CD4-positive, alpha-beta T cell (primary cell): ENCODE results near the gene TBX4. TPM values are rescaled to one million over a fixed set of nuclear protein-coding genes. Genes with fewer than 3 reads are reported as not detected.

ENCODE experiments used
- ATAC-seq: fragments of 200-7000 bp; cut with Tn5 transposase; one replicate; pipeline ENCODE4 v1.10.0; 2022; ENCODE audit warnings: mild to moderate bottlenecking; ENCODE audit not compliant: poor library complexity
- CTCF ChIA-PET: fragments of 350-600 bp; sonication (Branson Sonifier 250); formaldehyde crosslinking; loops from one replicate; lab custom pipeline; 2021; ENCODE audit warnings: antibody characterized with exemption, inconsistent platforms; lab: Charles Lee
- POLR2A ChIA-PET: fragments of 350-600 bp; sonication (Branson Sonifier 250); formaldehyde crosslinking; loops from one replicate; lab custom pipeline; 2021; ENCODE audit warnings: antibody characterized with exemption, inconsistent platforms; lab: Charles Lee
- DNase-seq, 14 experiments: peaks; one replicate each; pipeline ENCODE4 v3.0.0-alpha.2; 2013 to 2020; ENCODE audit warnings: mixed read lengths in 2 of 14
- H3K27ac ChIP-seq, 2 donors: one replicate each; pipeline versions ENCODE4 v1.5.1 to v1.7.0; 2013; ENCODE audit warnings: low read length in 2 of 2, low read depth in 1 of 2, mild to moderate bottlenecking in 1 of 2
- H3K27me3 ChIP-seq, 2 experiments: 1 replicate in 1 of 2; 2 replicates in 1 of 2; pipeline versions ENCODE4 v1.6.1 to v1.7.0; 2013; ENCODE audit warnings: low read length in 2 of 2, control low read depth in 1 of 2, mild to moderate bottlenecking in 1 of 2, moderate library complexity in 1 of 2; ENCODE audit not compliant: insufficient read depth in 2 of 2, control insufficient read depth in 1 of 2
- H3K36me3 ChIP-seq: one replicate; pipeline ENCODE4 v1.6.1; 2013; ENCODE audit warnings: low read length, control low read depth; ENCODE audit not compliant: insufficient read depth
- H3K4me1 ChIP-seq: one replicate; pipeline ENCODE4 v1.6.1; 2013; ENCODE audit warnings: low read length, control low read depth; ENCODE audit not compliant: insufficient read depth
- H3K4me3 ChIP-seq: one replicate; pipeline ENCODE4 v1.5.1; 2013; ENCODE audit warnings: mild to moderate bottlenecking, low read length, moderate library complexity
- H3K9me3 ChIP-seq, 2 experiments: 1 replicate in 1 of 2; 2 replicates in 1 of 2; pipeline versions ENCODE4 v1.6.1 to v1.7.0; 2013; ENCODE audit warnings: low read length in 2 of 2, mild to moderate bottlenecking in 2 of 2, control low read depth in 1 of 2, moderate library complexity in 1 of 2; ENCODE audit not compliant: control insufficient read depth in 1 of 2, insufficient read depth in 1 of 2
- H3K27ac Mint-ChIP-seq: one replicate; pipeline ENCODE4 v1.8.0; 2020; ENCODE audit warnings: mixed read lengths
- H3K27me3 Mint-ChIP-seq: one replicate; pipeline ENCODE4 v1.8.0; 2021; ENCODE audit warnings: mixed read lengths
- H3K36me3 Mint-ChIP-seq: one replicate; pipeline ENCODE4 v1.8.0; 2021; ENCODE audit warnings: low read depth, mixed read lengths
- H3K4me1 Mint-ChIP-seq: one replicate; pipeline ENCODE4 v1.8.0; 2021; ENCODE audit warnings: low read depth, mixed read lengths
- H3K4me3 Mint-ChIP-seq: one replicate; pipeline ENCODE4 v1.8.0; 2020; ENCODE audit warnings: mild to moderate bottlenecking, mixed read lengths
- H3K9me3 Mint-ChIP-seq: one replicate; pipeline ENCODE4 v1.8.0; 2020; ENCODE audit warnings: mixed read lengths
- intact Hi-C, 2 experiments: fragments of 100-400 bp; cut with DNase I in 1 of 2; cut with micrococcal nuclease in 1 of 2; formaldehyde crosslinking; loops; one replicate each; pipeline versions ENCODE4 v1.15.1 to v1.9.0; 2023 to 2025; cut with DNase I, micrococcal nuclease
- total RNA-seq, 174 experiments: library from RNA in 2 of 174; stranded (reverse) in 2 of 174; gene quantifications; one replicate each; pipeline ENCODE4 v1.2.3 and lab custom pipeline; 2021 to 2026
- TF ChIP-seq, protein P1 (sequence below): fragments of 200-600 bp; IDR thresholded peaks from one replicate; pipeline ENCODE4 v1.8.0; 2022; ENCODE audit warnings: antibody characterized with exemption, mild to moderate bottlenecking

Gene TBX4
- total RNA-seq, 2 experiments from 2014 or later, result not detected

DNA sequence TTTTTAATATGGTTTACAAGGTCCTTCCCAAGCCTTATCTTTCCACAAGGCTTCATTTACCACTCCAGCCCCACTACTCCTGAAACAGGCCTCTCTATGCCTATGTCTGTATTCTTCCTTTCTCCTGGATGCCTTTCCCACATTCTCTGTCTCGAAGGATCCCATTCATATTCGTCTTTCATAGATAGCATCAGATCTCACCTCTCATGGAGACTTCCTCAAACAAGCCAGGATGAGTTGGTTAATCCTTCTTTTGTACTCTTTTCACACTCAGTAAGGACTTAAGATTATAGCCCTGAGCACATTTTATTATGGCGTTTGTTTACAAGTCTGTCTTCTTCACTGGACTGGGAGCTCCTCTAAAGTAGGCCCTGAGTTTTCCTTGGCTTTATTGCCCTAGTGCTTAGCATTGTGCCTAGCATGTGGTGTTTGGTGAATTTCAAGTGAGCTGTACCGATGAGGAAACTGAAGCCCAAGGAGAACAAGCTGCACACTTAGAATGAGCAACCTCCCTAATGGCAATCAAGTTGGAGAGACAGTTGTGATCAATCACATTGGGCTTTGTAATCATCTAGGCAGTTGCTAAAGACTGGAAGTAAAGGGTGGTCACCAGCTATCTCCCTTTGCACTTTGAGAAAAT is 10.0 kb upstream of the TBX4 start:
- TF ChIP-seq, protein P1, sequence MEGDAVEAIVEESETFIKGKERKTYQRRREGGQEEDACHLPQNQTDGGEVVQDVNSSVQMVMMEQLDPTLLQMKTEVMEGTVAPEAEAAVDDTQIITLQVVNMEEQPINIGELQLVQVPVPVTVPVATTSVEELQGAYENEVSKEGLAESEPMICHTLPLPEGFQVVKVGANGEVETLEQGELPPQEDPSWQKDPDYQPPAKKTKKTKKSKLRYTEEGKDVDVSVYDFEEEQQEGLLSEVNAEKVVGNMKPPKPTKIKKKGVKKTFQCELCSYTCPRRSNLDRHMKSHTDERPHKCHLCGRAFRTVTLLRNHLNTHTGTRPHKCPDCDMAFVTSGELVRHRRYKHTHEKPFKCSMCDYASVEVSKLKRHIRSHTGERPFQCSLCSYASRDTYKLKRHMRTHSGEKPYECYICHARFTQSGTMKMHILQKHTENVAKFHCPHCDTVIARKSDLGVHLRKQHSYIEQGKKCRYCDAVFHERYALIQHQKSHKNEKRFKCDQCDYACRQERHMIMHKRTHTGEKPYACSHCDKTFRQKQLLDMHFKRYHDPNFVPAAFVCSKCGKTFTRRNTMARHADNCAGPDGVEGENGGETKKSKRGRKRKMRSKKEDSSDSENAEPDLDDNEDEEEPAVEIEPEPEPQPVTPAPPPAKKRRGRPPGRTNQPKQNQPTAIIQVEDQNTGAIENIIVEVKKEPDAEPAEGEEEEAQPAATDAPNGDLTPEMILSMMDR, result no peak
- ChIA-PET POLR2A (no interaction called here), CTCF (no interaction called here)
- Mint-ChIP-seq H3K27ac (no peak overlapping the region), H3K9me3 (peaks cover 11% of the 10 kb centered on the region), H3K4me1 (no peaks in the 10 kb centered on the region), H3K36me3 (peaks cover 4% of the 10 kb centered on the region), H3K27me3 (peaks cover 84% of the 10 kb centered on the region), H3K4me3 (no peak overlapping the region)
- Histone ChIP-seq H3K4me3 (no peak overlapping the region), H3K4me1 (no peaks in the 10 kb centered on the region), H3K36me3 (no peaks in the 10 kb centered on the region), H3K27ac (no peak overlapping the region), H3K27me3 (peaks cover 31 to 46% of the 10 kb centered on the region in 2 experiments), H3K9me3 (peaks cover 5 to 11% of the 10 kb centered on the region in 2 experiments)
- DNase-seq (no peak), ATAC-seq (no peak)
- intact Hi-C loops, result no loop called here

DNA sequence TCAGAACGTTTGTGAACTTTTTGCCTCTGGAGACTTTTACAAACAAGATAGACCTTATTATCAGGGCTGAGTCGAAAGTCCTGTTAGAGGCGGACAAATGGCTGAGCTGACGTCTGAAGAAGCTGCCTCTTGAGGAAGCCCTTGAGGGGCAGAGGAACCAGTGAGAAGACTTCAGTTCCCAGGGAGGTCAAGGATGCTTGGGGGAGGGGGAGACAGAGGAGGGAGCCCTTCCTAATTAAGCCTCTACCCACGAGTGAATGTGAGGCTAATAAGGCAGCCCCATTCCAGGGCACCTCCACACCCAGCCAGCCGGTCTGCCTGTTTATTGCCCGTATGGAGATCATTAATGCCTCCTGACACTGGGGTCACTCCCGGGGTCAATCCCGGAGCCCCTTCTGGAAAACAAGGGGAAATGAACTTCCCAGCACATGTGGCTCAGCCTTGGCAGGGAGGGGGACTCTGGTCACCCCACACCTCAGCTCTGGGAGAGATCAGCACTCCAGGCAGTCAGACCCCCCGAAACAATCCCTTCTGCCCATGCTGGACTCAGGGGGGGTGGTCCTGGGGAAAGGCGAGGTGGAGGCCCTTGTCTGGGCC is 9.2 kb upstream of the TBX4 start:
- peaks cover 85% of the 10 kb centered on the region for H3K27me3 Mint-ChIP-seq
- no peak for DNase-seq
- no peak overlapping the region for H3K27ac Mint-ChIP-seq
- no peak for ATAC-seq
- Histone ChIP-seq H3K4me3 (no peak overlapping the region), H3K27ac (no peak overlapping the region), H3K27me3 (peaks cover 32 to 47% of the 10 kb centered on the region in 2 experiments), H3K36me3 (no peaks in the 10 kb centered on the region), H3K4me1 (no peaks in the 10 kb centered on the region), H3K9me3 (peaks cover 3 to 5% of the 10 kb centered on the region in 2 experiments)
- TF ChIP-seq, protein P1, result no peak
- ChIA-PET POLR2A (no interaction called here), CTCF (no interaction called here)
- no peak overlapping the region for H3K4me3 Mint-ChIP-seq
- peaks cover 8% of the 10 kb centered on the region for H3K9me3 Mint-ChIP-seq
- intact Hi-C loops, result no loop called here
- peaks cover 4% of the 10 kb centered on the region for H3K36me3 Mint-ChIP-seq
- no peaks in the 10 kb centered on the region for H3K4me1 Mint-ChIP-seq

DNA sequence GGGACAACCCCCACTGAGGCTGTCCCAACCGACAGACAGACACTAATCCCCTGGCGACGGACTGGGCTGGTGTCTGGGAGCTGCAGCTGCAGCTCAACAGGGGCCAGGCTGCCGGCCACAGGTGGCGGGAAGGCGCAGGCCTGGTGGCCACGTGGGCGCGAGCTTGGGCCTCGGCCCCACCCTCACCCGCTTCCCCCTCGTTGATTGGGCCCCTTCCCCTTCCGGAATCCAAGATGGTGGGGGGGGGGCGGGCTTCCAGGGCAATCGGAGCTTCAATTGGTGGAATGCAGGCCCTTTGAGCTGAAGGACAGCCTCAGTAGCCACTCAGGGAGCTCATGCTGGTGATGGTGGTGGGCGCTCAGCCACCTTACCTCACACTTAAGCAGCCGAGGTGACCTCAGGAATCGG is 8.7 kb upstream of the TBX4 start:
- Mint-ChIP-seq H3K27me3 (peaks cover 83% of the 10 kb centered on the region), H3K36me3 (peaks cover 4% of the 10 kb centered on the region), H3K9me3 (peaks cover 8% of the 10 kb centered on the region), H3K4me1 (no peaks in the 10 kb centered on the region), H3K27ac (no peak overlapping the region), H3K4me3 (no peak overlapping the region)
- ATAC-seq, result no peak
- H3K27ac ChIP-seq, result no peak overlapping the region
- intact Hi-C loops, result no loop called here
- no peak overlapping the region for H3K4me3 ChIP-seq
- ChIA-PET POLR2A (no interaction called here), CTCF (no interaction called here)
- no peak for DNase-seq
- H3K9me3 ChIP-seq, result peaks cover 0 to 1% of the 10 kb centered on the region in 2 experiments
- no peaks in the 10 kb centered on the region for H3K36me3 ChIP-seq
- H3K27me3 ChIP-seq, result peaks cover 28 to 47% of the 10 kb centered on the region in 2 experiments
- TF ChIP-seq, protein P1, result no peak
- no peaks in the 10 kb centered on the region for H3K4me1 ChIP-seq
